Activated CD4-positive, alpha-beta T cell treated with anti-CD3 and anti-CD28 coated beads, Interleukin-10, Interleukin-2, amounts not matched to agents 100 ng/mL and 50 ng/mL, durations not matched to agents 16 hours and 8 hours (primary cell): Measurements from ENCODE around the gene WNT8B.
A peak's percentile ranks its signal among the peaks of the same experiment; 100 is the strongest.

ENCODE experiments used
- DNase-seq: peaks from one replicate; pipeline ENCODE4 v3.0.0-alpha.2; 2020

WNT8B gene, protein sequence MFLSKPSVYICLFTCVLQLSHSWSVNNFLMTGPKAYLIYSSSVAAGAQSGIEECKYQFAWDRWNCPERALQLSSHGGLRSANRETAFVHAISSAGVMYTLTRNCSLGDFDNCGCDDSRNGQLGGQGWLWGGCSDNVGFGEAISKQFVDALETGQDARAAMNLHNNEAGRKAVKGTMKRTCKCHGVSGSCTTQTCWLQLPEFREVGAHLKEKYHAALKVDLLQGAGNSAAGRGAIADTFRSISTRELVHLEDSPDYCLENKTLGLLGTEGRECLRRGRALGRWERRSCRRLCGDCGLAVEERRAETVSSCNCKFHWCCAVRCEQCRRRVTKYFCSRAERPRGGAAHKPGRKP

DNA sequence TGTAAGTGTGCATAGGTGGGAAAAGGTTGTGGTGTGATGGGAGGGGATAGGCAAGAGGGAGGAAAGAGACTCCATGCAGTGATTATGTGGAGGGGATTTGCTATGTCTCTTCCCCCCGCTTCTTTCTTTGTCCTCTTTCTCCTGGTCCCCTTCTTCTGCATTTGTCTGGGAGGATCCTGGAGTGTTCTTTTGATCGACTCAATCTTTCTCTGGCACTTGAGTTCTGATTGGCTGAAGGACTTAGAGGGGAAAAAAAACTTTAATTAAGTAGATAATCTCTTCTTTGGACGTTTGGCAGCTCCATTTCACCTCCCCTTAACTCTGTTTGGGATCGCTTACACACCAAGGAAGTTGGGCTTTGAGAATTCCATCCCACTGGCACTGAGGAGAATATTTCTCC is at the start of gene WNT8B:
WNT8B (plus strand) TSS at position 301 of the 400 bp plus-strand sequence. CDS start 160 bp downstream, outside the sequence.
- DNase-seq: no peak

DNA sequence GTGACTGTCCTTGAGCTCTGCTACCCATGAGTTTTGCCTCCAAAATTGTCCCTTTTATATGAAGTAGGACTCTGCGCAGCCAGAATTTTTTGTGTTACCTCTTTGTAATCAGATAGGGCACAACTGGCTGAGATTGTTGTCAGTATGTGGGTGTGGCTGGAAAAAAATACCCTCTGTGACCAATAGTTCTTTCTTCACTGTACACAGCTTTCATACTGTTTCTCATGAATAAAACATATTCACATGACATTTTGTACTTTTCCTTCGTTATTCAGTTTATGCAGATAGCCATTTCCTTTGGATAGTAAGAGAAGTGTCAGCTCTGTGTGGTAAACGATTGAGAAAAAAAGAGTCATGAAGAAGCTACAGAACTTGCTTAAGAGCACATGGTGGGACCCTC is 49.6 kb upstream of the WNT8B start:
- no peak for DNase-seq

DNA sequence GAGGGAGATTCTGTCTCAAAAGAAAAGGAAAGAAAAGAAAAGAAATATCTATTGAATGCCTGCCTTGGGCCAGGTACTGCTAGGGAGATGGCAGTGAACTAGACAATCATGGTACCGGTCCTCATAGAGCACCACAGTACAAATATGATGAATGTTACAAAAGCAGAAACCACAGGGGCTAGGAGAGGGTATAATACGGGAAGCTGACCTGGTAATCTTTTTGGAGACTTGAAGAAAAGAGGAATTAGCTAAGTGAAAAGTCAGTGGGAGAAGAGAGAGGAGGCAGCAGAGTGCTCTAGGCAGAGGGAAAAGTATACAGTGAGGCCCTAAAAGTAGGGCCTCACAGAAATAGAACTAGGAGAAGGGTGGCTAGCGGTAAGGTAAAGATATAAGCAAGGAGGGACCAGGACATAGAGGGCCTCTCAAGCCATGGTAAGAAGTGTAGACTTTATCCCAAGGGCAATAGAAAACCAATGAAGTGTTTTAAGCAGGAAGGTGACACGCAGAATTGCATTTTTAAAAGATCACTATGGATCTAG is 42.8 kb upstream of the WNT8B start:
- DNase-seq: no peak

DNA sequence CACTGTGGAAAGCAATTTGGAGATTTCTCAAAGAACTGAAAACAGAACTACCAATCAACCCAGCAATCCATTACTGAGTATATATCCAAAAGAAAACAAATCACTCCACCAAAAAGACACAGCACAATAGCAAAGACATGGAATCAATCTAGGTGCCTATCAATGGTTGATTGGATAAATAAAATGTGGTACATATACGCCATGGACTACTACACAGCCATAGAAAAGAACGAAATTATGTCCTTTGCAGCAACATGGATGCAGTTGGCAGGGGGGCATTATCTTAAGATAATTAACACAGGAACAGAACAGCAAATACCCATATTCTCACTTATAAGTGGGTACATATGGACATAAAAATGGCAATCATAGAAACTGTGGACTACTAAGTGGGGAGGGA is 35.4 kb upstream of the WNT8B start:
- DNase-seq: no peak

DNA sequence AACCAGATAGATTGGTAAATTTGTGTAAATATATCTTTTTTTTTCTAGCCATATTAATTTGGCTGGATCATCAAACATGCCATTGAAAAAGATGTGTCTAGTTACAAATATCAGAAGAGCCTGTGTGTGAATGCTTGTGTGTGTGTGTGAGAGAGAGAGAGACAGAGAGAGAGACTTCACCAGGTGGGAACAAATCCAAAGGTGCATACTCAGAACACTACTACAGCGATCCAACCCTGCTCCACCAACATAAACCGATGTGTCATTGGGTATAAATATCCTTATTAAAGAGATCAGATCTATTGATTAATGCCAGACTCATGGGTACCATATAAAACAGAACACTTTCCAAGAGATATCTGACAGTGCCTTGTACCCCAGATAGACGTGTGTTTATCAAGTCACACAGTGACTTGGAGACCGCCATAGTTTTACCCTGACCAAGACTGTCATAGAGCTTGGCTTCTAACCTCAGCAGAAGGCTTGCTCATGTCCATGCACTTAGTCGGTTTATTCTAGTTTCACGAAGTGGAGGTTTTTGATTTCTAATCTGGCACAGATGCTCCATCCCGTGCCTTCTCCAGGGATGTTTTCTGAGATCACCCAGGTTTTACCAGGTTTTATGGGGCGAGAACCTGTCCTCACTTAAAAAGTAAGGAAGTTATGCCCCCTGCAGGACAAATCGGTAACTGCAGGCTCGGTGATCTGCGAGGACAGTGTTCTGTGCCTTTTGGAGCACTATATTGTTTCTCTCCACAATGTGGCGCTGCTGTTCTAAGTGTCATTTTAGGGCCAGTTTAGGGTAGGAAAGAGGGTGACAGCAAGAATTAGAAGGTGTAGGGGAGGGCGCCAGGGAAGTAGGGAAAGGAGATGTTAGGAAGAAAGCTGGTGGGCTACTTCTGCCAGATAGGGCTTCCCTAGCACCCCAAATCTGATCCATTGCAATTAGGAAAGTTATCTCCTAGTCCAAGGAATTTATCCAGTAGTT is 29.3 kb upstream of the WNT8B start:
- DNase-seq: peak; percentile 96

DNA sequence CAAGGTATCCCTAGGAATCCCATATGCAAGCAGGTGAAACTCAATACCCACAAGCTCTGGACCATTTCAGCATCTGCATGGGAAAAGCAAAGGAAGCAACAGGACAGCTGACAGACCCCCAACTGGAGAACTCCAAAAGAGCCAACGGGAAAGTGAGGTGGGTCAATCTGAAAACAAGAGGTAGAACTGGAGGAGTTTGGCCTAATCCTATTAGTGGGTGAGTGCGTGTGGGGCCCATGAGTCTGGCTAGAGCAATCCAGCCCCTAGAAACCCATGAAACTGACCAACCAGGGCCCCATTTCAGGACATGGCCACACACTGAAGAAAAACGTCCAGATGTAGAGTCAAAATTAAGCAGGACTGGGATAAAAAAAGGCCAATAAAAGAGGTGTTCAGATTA is 26.6 kb upstream of the WNT8B start:
- no peak for DNase-seq

DNA sequence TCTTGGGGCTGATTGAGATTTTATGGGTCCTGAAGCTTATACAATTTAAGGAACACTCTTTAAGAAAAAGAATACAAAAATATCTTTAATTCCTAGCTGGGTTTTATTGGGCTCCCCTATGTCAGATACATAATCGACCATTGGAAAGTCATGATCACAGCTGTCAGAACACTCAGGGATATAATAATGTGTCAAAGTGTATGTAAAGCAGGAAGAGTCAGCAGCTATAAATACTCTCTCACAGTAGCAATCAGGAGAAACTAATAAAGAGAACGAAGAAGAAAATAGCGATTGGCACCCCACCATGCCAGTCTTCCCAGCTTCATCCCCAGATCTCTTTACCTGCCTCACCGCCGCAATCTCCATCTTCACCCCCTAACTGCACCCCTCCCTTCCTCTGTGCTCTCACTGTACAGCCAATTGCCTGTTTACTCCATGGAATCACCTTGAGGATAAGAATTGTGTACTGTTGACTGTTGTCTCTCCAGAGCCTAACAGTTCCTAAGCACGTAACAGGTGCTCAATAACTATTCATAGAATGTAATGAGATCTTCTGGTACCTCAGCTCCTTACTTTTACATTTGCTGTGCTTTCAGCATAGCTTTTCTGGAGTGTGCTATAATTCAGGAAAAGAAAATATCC is 24.0 kb upstream of the WNT8B start:
- no peak for DNase-seq

DNA sequence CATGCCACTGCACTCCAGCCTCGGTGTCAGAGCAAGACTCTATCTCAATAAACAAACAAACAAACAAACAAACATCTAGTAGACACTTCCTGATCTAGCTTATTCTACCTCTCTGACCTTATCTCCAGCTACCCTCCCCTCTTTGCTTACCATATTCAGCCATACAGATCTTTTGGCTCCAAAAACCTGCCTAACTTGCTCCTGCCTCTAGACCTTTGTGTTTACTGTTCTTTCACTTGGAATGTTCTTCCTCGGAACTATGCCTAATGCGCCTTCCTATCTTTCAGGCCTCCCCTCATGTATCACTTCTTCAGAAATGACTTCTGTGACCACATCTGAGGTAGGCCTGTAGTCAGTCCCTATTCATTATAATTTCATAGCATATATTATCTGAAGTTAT is 20.3 kb upstream of the WNT8B start:
- DNase-seq: no peak

DNA sequence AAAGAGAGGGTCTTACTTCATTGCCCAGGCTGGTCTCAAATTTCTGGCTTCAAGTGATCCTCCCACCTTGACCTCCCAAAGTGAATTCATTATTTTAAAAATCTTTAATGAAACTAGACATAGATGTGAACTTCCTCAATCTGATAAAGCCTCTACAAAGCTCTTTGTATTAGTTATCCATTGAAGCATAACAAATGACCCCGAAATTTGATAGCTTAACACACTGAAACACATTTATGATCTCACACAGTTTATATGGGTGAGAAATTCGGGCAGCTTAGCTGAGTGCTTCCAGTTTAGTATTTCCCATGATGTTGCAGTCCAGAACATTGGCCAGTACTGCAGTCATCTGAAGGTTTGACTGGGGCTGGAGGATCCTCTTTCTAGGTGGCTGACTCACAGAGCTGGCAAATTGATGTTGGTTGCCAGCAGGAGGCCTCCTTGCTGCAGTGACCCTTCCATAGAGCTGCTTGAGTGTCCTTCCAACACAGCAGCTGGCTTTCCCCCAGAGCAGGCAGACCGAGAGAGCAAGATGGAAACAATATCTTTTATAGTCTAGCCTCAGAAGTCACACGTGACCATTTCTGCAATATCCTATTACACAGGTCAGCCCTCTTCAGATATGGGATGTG is 16.6 kb upstream of the WNT8B start:
- DNase-seq: no peak

DNA sequence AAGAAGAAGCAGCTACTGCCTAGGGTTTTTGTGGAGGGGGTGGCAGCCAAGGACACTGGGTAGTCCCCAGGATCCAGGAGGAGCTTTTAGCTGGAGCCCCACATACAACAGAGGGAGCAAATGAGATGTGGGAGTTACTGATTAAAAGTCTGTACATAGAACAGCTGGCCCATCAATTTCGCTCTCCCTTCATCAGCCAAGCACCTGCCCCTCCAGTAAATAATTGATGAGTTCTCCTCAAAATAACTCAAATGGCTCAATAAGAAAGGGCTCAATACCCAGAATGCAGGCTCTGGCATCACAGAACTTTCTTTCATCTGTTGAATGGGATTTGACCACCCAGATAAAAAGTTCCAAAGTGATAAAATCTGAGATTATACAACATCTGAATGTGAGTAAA is 15.1 kb upstream of the WNT8B start:
- no peak for DNase-seq

DNA sequence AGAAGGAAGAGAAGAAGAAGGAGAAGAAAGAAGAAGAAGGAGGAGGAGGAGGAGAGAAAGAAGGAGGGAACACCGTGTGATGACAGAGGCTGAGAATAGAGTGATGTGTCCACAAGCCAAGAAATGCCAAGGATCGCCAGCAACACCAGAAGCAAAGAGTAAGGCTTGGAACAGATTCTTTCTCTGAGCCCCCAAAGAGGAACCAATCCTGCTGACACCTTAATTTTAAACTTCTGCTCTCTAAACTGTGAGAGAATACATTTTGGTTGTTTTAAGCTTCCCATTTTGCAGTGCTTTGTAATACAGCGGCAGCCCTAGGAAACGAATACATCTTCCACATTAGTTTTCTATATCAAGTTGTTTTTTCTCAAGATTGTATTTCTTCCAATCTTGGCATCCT is 13.9 kb upstream of the WNT8B start:
- no peak for DNase-seq

DNA sequence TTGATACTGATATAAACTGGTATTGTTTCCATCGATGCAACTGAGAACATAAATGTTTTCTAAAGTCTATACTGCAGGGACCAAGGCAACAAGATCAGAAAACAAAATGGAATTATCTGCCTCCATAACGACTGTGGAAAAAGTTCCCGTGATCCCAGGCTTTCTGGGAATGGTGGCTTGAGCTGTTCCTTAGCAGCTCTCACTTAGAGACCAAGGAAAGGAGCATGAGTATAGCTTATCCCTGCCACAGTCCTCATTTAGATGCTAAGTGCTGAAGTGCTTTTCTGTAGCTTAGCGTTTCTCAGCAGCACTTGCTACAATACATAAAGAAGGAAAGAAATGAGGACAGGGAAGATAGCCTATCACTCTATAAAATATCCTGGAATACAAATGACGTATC is 5.5 kb downstream of the WNT8B start:
- no peak for DNase-seq

DNA sequence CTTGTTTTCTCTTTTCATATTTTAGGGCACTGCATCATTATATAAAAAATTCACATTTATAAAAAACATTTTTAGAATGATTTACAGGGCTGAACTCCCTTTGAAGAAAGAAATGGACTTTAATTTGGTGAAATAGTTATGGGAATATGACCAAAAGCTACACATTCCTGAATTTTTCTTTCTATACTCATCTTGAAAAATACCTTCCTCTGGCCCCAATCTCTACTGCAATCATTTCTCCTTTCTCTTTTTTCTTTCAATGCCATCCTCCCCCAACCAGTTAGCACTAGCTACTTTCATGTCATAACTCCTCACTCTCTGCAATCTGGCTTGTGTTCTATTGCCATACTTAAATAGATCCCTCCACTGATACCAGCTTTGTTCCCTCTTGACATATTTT is 6.2 kb downstream of the WNT8B start:
- no peak for DNase-seq

DNA sequence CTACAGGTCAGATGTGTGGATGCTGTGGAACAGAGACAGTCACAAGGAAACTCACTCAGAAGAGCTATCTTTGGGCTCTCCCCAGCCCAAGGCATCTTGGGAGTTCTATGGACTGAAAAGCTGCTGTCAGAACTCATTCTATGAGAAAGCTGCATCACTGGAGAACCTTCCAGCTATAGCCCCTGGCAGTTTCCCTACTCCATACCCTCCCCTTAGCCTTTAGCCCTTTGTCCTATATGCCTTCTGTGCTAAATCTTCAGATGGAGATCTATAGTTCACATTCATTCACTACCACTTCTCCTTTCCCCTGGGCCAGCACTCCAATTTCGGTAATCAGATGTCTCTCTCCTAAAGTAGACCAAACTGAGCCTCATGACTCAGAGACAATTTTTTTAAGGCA is 6.9 kb downstream of the WNT8B start:
- no peak for DNase-seq

DNA sequence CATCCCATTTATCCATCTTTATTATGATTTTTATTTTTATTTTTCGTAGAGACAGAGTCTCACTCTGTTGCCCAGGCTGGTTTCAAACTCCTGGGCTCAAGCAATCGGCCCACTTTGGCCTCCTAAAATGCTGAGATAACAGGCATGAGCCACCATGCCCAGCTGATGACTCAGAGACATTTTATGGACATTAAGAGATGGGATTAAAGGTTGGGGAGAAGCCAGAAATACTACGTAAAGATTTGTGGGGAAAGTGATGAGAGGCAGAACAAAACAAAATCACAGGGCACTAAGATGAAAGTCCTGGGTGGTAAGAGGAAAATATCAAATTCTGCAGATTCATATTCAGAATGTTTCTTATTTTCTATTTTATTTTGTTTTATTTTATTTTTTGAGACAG is 7.6 kb downstream of the WNT8B start:
- no peak for DNase-seq

DNA sequence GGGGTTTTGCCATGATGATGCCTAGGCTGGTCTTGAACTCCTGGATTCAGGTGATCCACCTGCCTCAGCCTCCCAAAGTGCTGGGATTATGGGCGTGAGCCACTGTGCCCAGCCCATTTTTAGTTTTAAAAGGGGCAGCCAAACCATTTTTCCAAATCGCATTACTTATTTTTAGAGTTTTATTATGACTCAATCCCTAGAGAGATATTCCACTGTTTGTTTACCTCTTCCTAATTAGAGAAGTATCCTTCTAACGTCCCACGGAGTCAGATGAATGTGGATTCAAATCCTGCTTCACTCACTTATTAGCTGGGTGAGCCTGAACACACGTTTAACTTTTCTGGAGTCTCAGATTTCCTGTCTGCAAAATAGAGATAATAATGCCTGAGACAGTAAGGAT is 15.2 kb downstream of the WNT8B start:
- DNase-seq: no peak

DNA sequence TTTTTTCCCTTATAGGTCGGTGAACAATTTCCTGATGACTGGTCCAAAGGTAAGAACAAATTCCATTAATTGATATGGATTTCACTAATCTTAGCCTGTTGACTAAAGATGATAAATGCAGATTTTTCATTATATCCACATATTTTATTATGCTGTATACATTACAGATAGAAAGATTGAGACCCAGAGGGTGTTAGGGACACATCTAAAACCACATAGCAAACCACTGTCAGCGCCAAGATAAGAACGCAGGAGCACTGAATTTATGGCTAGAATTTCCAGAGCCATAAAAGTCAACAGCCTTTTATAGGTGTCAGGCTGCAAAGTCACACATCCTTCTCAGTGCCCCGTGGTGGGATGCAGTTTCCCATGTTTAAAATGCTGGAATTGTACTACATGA is 16.2 kb downstream of the WNT8B start:
- no peak for DNase-seq

DNA sequence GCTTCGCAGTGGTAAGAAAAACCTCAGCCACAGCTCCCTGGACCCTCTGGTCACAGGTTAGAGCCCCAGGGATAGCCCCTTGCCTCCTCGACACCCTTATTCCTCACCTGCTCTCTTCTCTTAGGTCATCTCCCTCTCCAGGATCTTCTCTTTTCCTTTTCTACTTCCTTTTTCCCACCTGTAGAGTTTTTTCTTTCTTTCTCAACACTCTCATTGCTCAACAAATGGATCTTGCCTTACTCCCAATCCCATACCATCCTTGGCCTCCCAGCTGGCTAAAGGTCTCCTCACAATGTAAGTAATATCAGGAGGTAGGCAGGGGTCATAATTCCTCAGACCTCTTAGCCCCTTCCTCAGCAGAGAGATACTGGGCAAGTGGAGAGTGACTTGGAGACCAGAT is 17.2 kb downstream of the WNT8B start:
- no peak for DNase-seq

DNA sequence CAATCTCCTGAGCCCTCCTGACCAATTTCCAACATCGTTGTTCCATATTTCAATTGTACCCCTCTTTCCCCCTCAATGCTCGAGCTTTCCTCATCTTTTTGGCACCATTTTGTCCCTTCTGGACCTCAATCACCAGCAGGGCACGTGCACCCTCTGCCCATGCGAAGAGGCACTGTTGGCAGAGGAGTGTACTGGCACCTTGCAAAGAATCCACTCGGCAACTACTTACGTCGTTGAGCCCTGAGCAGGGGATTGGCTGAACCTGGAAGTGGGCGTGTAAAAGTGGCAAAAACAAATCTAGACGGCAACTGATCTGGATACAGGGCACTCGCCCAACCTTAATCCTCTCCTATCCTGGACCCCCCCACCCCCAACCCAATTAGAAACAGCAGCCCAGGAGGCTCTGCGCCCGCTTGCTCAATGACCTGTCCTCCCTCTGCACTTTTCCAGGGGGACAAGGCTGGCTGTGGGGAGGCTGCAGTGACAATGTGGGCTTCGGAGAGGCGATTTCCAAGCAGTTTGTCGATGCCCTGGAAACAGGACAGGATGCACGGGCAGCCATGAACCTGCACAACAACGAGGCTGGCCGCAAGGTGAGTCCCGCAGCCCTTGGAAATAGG is 18.8 kb downstream of the WNT8B start:
- peak; percentile 93 for DNase-seq

DNA sequence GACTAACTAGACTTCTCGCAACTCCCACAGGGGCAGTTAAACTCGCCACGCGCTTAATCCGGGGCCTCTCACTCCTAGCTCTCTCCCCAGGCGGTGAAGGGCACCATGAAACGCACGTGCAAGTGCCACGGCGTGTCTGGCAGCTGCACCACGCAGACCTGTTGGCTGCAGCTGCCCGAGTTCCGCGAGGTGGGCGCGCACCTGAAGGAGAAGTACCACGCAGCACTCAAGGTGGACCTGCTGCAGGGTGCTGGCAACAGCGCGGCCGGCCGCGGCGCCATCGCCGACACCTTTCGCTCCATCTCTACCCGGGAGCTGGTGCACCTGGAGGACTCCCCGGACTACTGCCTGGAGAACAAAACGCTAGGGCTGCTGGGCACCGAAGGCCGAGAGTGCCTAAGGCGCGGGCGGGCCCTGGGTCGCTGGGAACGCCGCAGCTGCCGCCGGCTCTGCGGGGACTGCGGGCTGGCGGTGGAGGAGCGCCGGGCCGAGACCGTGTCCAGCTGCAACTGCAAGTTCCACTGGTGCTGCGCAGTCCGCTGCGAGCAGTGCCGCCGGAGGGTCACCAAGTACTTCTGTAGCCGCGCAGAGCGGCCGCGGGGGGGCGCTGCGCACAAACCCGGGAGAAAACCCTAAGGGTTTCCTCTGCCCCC is 19.5 kb downstream of the WNT8B start:
- peak; percentile 75 for DNase-seq

DNA sequence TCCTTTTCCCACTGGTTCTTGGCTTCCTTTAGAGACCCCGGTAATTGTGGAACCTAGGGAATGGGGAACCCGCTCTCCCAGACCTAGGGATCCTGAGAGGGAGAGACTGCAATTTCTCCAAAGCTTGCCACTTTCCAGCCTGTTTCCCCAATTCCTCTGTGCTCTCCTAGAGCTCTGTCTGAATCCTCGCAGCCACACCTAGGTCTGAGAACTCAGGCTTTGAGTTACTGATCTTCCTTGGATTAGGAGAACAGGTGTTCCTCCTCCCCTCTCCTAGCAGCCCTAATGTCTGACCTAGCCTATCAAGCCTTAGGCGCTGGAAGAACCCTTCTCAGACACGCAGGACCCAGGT is 20.0 kb downstream of the WNT8B start:
- DNase-seq: no peak
